ENCODE data around the gene CYP2R1. TPM values are rescaled to one million over a fixed set of nuclear protein-coding genes. Genes with fewer than 3 reads are reported as not detected.

CYP2R1 gene
- total RNA-seq, 1 donor from 2014 or later, result 12.1 TPM

- peaks cover 4% of the 10 kb centered on the region for H3K27me3 Mint-ChIP-seq
- H3K27ac Mint-ChIP-seq, result no peak overlapping the region
- H3K4me3 Mint-ChIP-seq, result no peak overlapping the region
- no peak for DNase-seq (ENCODE audit: extremely low spot score, unreplicated experiment)
- TF ChIP-seq CTCF (conservative IDR thresholded peaks at IDR 0.05), result no peak
- H3K4me1 Mint-ChIP-seq (ENCODE audit: unreplicated experiment), result no peaks in the 10 kb centered on the region
- no peaks in the 10 kb centered on the region for H3K9me3 Mint-ChIP-seq
- no peaks in the 10 kb centered on the region for H3K36me3 Mint-ChIP-seq
Observed at GRCh38 chr11:14927146-14927545, 35.1 kb upstream of the CYP2R1 start.

- H3K27me3 Mint-ChIP-seq, result peaks cover 2% of the 10 kb centered on the region
- no peaks in the 10 kb centered on the region for H3K9me3 Mint-ChIP-seq
- no peak overlapping the region for H3K4me3 Mint-ChIP-seq
- no peak for DNase-seq (ENCODE audit: extremely low spot score, unreplicated experiment)
- H3K36me3 Mint-ChIP-seq, result no peaks in the 10 kb centered on the region
- H3K27ac Mint-ChIP-seq, result no peak overlapping the region
- no peak for TF ChIP-seq CTCF (conservative IDR thresholded peaks at IDR 0.05)
- no peaks in the 10 kb centered on the region for H3K4me1 Mint-ChIP-seq (ENCODE audit: unreplicated experiment)
Observed at GRCh38 chr11:14924318-14924717, 32.3 kb upstream of the CYP2R1 start.

GRCh38 chr11:14916403-14916802 is 24.4 kb upstream of the CYP2R1 start:
- Mint-ChIP-seq H3K27ac (no peak overlapping the region), H3K27me3 (peaks cover 2% of the 10 kb centered on the region), H3K9me3 (peaks cover 5% of the 10 kb centered on the region), H3K4me3 (no peak overlapping the region), H3K36me3 (no peaks in the 10 kb centered on the region), H3K4me1 (ENCODE audit: unreplicated experiment) (no peaks in the 10 kb centered on the region)
- TF ChIP-seq CTCF (conservative IDR thresholded peaks at IDR 0.05), result no peak
- DNase-seq (ENCODE audit: extremely low spot score, unreplicated experiment), result no peak

- Mint-ChIP-seq H3K9me3 (peaks cover 5% of the 10 kb centered on the region), H3K4me1 (ENCODE audit: unreplicated experiment) (no peaks in the 10 kb centered on the region), H3K4me3 (no peak overlapping the region), H3K36me3 (no peaks in the 10 kb centered on the region), H3K27ac (no peak overlapping the region), H3K27me3 (no peaks in the 10 kb centered on the region)
- TF ChIP-seq CTCF (conservative IDR thresholded peaks at IDR 0.05), result no peak
- no peak for DNase-seq (ENCODE audit: extremely low spot score, unreplicated experiment)
Observed at GRCh38 chr11:14914536-14914935, 22.5 kb upstream of the CYP2R1 start.

- Mint-ChIP-seq H3K36me3 (no peaks in the 10 kb centered on the region), H3K9me3 (no peaks in the 10 kb centered on the region), H3K27me3 (no peaks in the 10 kb centered on the region), H3K27ac (no peak overlapping the region), H3K4me3 (no peak overlapping the region), H3K4me1 (ENCODE audit: unreplicated experiment) (peaks cover 3% of the 10 kb centered on the region)
- DNase-seq (ENCODE audit: extremely low spot score, unreplicated experiment), result no peak
- TF ChIP-seq CTCF (conservative IDR thresholded peaks at IDR 0.05), result peak; percentile 75
Observed at GRCh38 chr11:14908214-14908880, 16.3 kb upstream of the CYP2R1 start.

All from type B pancreatic cell (in vitro differentiated cells).